Gastrocnemius medialis (tissue), 4 donors: Measurements from ENCODE around the gene CDH2. TPM values are rescaled to one million over a fixed set of nuclear protein-coding genes. Genes with fewer than 3 reads are reported as not detected.

Source experiments
- ATAC-seq, 2 donors: fragments of 150-250 bp; one replicate each; pipeline ENCODE4 v1.9.1; 2016
- DNase-seq, 2 donors: peaks; one replicate each; pipeline ENCODE4 v3.0.0-alpha.2; 2019
- H3K27ac ChIP-seq, 4 donors: fragments of 200-600 bp; sonication (generic); 1 replicate in 1 of 4; 2 replicates in 3 of 4; pipeline ENCODE4 v1.5.1; 2016 to 2018; ENCODE audit warnings: mild to moderate bottlenecking in 2 of 4, moderate library complexity in 1 of 4
- H3K27me3 ChIP-seq, 3 donors: fragments of 200-600 bp; sonication (generic) in 2 of 3; 1 replicate in 1 of 3; 2 replicates in 2 of 3; pipeline versions ENCODE4 v1.5.1 to v1.6.0; 2016 to 2019; ENCODE audit warnings: mild to moderate bottlenecking in 1 of 3, moderate library complexity in 1 of 3
- H3K36me3 ChIP-seq, 2 donors: fragments of 200-600 bp; sonication (generic) in 1 of 2; one replicate each; pipeline ENCODE4 v1.5.1; 2017 to 2018
- H3K4me1 ChIP-seq, 2 donors: fragments of 200-600 bp; sonication (generic) in 1 of 2; one replicate each; pipeline ENCODE4 v1.5.1; 2016 to 2017; ENCODE audit warnings: mild to moderate bottlenecking in 2 of 2
- H3K4me3 ChIP-seq, 4 donors: fragments of 200-600 bp; sonication (generic) in 3 of 4; 1 replicate in 1 of 4; 2 replicates in 3 of 4; pipeline ENCODE4 v1.5.1; 2016 to 2019; ENCODE audit warnings: mild to moderate bottlenecking in 2 of 4
- H3K9me3 ChIP-seq, 3 donors: fragments of 200-600 bp; sonication (generic) in 2 of 3; 1 replicate in 1 of 3; 2 replicates in 2 of 3; pipeline ENCODE4 v1.5.1; 2016 to 2019
- CTCF ChIP-seq, 5 experiments: fragments of 450-650 bp in 3 of 5; fragments of 200-600 bp in 2 of 5; sonication (generic) in 2 of 5; IDR thresholded peaks in 4 of 5; conservative IDR thresholded peaks in 1 of 5; 1 replicate in 4 of 5; 2 replicates in 1 of 5; pipeline ENCODE4 v1.5.1; 2016 to 2019; ENCODE audit warnings: antibody characterized with exemption in 5 of 5, mild to moderate bottlenecking in 3 of 5, moderate library complexity in 3 of 5
- POLR2A ChIP-seq, 2 donors: fragments of 450-650 bp; IDR thresholded peaks; one replicate each; pipeline ENCODE4 v1.6.1; 2017; ENCODE audit warnings: antibody characterized with exemption in 2 of 2, mild to moderate bottlenecking in 2 of 2, moderate library complexity in 2 of 2
- in situ Hi-C, 4 donors: fragments of 200-750 bp; cut with MboI; loops; one replicate each; pipeline versions ENCODE4 v1.15.0 to v1.8.0; 2017; ENCODE audit warnings: low sequenced_read_pairs in 4 of 4
- intact Hi-C: fragments of 100-400 bp; cut with DNase I; formaldehyde crosslinking; loops from one replicate; pipeline ENCODE4 v1.15.1; 2023; ENCODE audit warnings: low total_unique reads
- total RNA-seq, 4 donors: library from RNA; depleted of rRNA; stranded (reverse); fragments of >200 nt; gene quantifications; one replicate each; pipeline versions ENCODE4 v1.1.0 to v1.2.3, GENCODE V29; 2016

The CDH2 gene
- total RNA-seq, 4 donors from 2014 or later: 0.38 to 0.62 (median 0.51) TPM; not detected in 1

- in situ Hi-C loops (no loop called here), intact Hi-C loops (no loop called here)
- DNase-seq: no peak
- Histone ChIP-seq H3K27me3 (no peaks in the 10 kb centered on the region), H3K9me3 (no peaks in the 10 kb centered on the region), H3K36me3 (no peaks in the 10 kb centered on the region), H3K4me1 (no peaks in the 10 kb centered on the region), H3K4me3 (no peak overlapping the region), H3K27ac (no peak overlapping the region)
- ATAC-seq: no peak
- no peak for TF ChIP-seq POLR2A (IDR thresholded peaks at IDR 0.05)
- TF ChIP-seq CTCF (IDR thresholded peaks at IDR 0.05 in 4 of 5, conservative IDR thresholded peaks at IDR 0.05 in 1 of 5): no peak
Measured at GRCh38 chr18:28040716-28041115, 136.2 kb downstream of the CDH2 start.

GRCh38 chr18:28040211-28040610 lies 136.7 kb downstream of the CDH2 start:
- intact Hi-C loops (no loop called here), in situ Hi-C loops (no loop called here)
- no peaks in the 10 kb centered on the region for H3K4me1 ChIP-seq
- no peak overlapping the region for H3K27ac ChIP-seq
- no peaks in the 10 kb centered on the region for H3K27me3 ChIP-seq
- H3K4me3 ChIP-seq: no peak overlapping the region
- no peak for TF ChIP-seq POLR2A (IDR thresholded peaks at IDR 0.05)
- TF ChIP-seq CTCF (IDR thresholded peaks at IDR 0.05 in 4 of 5, conservative IDR thresholded peaks at IDR 0.05 in 1 of 5): no peak
- no peaks in the 10 kb centered on the region for H3K36me3 ChIP-seq
- DNase-seq: no peak
- no peaks in the 10 kb centered on the region for H3K9me3 ChIP-seq
- ATAC-seq: no peak

GRCh38 chr18:28039691-28040090 lies 137.2 kb downstream of the CDH2 start:
- no peaks in the 10 kb centered on the region for H3K27me3 ChIP-seq
- no peak for ATAC-seq
- no peaks in the 10 kb centered on the region for H3K9me3 ChIP-seq
- intact Hi-C loops: no loop called here
- H3K27ac ChIP-seq: no peak overlapping the region
- no peaks in the 10 kb centered on the region for H3K4me1 ChIP-seq
- no peaks in the 10 kb centered on the region for H3K36me3 ChIP-seq
- no peak overlapping the region for H3K4me3 ChIP-seq
- TF ChIP-seq CTCF (IDR thresholded peaks at IDR 0.05 in 4 of 5, conservative IDR thresholded peaks at IDR 0.05 in 1 of 5) (no peak), POLR2A (IDR thresholded peaks at IDR 0.05) (no peak)
- in situ Hi-C loops: no loop called here
- no peak for DNase-seq

GRCh38 chr18:28039078-28039477 lies 137.9 kb downstream of the CDH2 start:
- Histone ChIP-seq H3K4me3 (no peak overlapping the region), H3K9me3 (no peaks in the 10 kb centered on the region), H3K27me3 (no peaks in the 10 kb centered on the region), H3K36me3 (no peaks in the 10 kb centered on the region), H3K27ac (no peak overlapping the region), H3K4me1 (no peaks in the 10 kb centered on the region)
- in situ Hi-C loops: no loop called here
- ATAC-seq (no peak), DNase-seq (no peak)
- TF ChIP-seq POLR2A (IDR thresholded peaks at IDR 0.05) (no peak), CTCF (IDR thresholded peaks at IDR 0.05 in 4 of 5, conservative IDR thresholded peaks at IDR 0.05 in 1 of 5) (no peak)
- intact Hi-C loops: no loop called here

- Histone ChIP-seq H3K27ac (no peak overlapping the region), H3K4me1 (no peaks in the 10 kb centered on the region), H3K27me3 (no peaks in the 10 kb centered on the region), H3K36me3 (no peaks in the 10 kb centered on the region), H3K4me3 (no peak overlapping the region), H3K9me3 (no peaks in the 10 kb centered on the region)
- in situ Hi-C loops: no loop called here
- no peak for ATAC-seq
- no peak for DNase-seq
- intact Hi-C loops: no loop called here
- TF ChIP-seq POLR2A (IDR thresholded peaks at IDR 0.05) (no peak), CTCF (IDR thresholded peaks at IDR 0.05 in 4 of 5, conservative IDR thresholded peaks at IDR 0.05 in 1 of 5) (no peak)
Measured at GRCh38 chr18:28036488-28036887, 140.4 kb downstream of the CDH2 start.
